B cell (primary cell): Measurements from ENCODE around the gene JARID2.

Source experiments
- CTCF ChIP-seq: fragments of 200-600 bp; IDR thresholded peaks from one replicate; pipeline ENCODE4 v1.8.0; 2022; ENCODE audit warnings: antibody characterized with exemption, mild to moderate bottlenecking
- EZH2 ChIP-seq: IDR thresholded peaks from 2 replicates; pipeline ENCODE4 v1.6.1; 2012; ENCODE audit warnings: borderline replicate concordance, low read depth, mild to moderate bottlenecking, moderate library complexity, low read length; ENCODE audit not compliant: insufficient read depth, poor library complexity, severe bottlenecking

DNA sequence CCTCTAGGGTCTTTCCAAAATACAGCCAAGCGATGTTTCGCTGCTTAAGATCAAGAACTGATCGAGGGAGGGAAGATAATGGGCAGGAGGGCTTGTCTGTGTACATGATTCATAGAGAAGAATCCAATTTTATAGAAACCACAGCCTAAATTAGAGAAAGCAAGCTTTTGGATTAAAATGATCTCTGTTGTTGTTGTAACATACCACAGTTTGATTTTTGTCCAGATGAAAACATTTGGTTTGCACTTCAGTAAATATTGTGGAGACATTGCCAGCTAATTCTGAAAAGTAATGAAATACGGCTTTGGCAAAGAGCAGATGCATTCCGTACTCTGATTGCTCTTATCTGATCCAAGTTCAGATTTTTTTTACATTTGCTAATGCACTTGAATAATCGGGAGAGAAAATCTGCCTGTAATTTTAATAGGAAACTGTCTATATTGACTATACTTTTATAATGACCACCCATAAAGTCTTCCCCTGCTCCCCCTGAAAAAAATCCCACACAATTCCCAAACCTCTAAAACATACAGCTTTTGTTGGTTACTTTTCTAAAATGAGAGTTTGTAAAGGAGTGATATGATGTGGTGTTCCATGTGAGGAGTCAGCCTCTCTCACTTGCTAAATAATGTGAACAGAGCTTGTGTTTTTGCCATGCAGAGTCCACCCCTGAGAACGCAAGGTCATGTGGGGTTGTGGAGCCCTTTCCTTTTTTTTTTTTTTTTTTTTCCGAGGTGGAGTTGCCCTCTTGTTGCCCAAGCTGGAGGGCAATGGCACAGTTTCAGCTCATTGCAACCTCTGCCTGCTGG, 217.1 kb downstream of the JARID2 start:
- TF ChIP-seq CTCF (no peak), EZH2 (no peak)
